ENCODE results near the gene MTREX. TPM values are rescaled to one million over a fixed set of nuclear protein-coding genes. Genes with fewer than 3 reads are reported as not detected.

Gene MTREX
- total and polyA plus RNA-seq, 7 experiments from 2014 or later, result 29.6 to 83.7 (median 64.1) TPM

- Histone ChIP-seq H3K27ac (ENCODE audit: low read depth, low read length) (no peak overlapping the region), H3K27me3 (ENCODE audit: control insufficient read depth in 2 of 2, insufficient read depth in 2 of 2, low read length in 2 of 2) (no peaks in the 10 kb centered on the region), H3K9me3 (ENCODE audit: control insufficient read depth in 2 of 3, low read length in 3 of 3) (peaks cover 0 to 36% (median 3%) of the 10 kb centered on the region in 3 experiments), H3K4me3 (ENCODE audit: low read length) (no peak overlapping the region), H3K36me3 (ENCODE audit: control insufficient read depth in 2 of 3, insufficient read depth in 3 of 3, low read length in 3 of 3) (peaks cover 0 to 51% (median 0%) of the 10 kb centered on the region in 3 experiments), H3K4me1 (ENCODE audit: control insufficient read depth in 2 of 2, insufficient read depth in 2 of 2, low read length in 2 of 2) (no peaks in the 10 kb centered on the region)
- peak overlapping the region in 2 of 9 donors; percentile 17 to 45 for H3K27ac Mint-ChIP-seq
- no peaks in the 10 kb centered on the region for H3K4me1 Mint-ChIP-seq
- DNase-seq, result no peak
- CTCF ChIA-PET, result no interaction called here
- H3K9me3 Mint-ChIP-seq, result peaks cover 13 to 57% (median 34%) of the 10 kb centered on the region in 11 donors
- no peaks in the 10 kb centered on the region for H3K27me3 Mint-ChIP-seq
- POLR2A ChIA-PET, result no interaction called here
- ATAC-seq, result no peak
- peaks cover 42 to 84% (median 77%) of the 10 kb centered on the region in 5 donors for H3K36me3 Mint-ChIP-seq
- H3K4me3 Mint-ChIP-seq, result no peak overlapping the region
- intact Hi-C loops (cut with micrococcal nuclease), result no loop called here
These were observed 121.4 kb downstream of the MTREX start for GRCh38 chr5:55429221-55429612.

GRCh38 chr5:55429613-55430253, 121.9 kb downstream of the MTREX start:
- no peak overlapping the region for H3K4me3 Mint-ChIP-seq
- H3K27me3 Mint-ChIP-seq, result no peaks in the 10 kb centered on the region
- ATAC-seq (no peak), DNase-seq (no peak)
- peaks cover 44 to 84% (median 77%) of the 10 kb centered on the region in 5 donors for H3K36me3 Mint-ChIP-seq
- Histone ChIP-seq H3K4me3 (ENCODE audit: low read length) (no peak overlapping the region), H3K4me1 (ENCODE audit: control insufficient read depth in 2 of 2, insufficient read depth in 2 of 2, low read length in 2 of 2) (no peaks in the 10 kb centered on the region), H3K9me3 (ENCODE audit: control insufficient read depth in 2 of 3, low read length in 3 of 3) (peaks cover 0 to 41% (median 3%) of the 10 kb centered on the region in 3 experiments), H3K36me3 (ENCODE audit: control insufficient read depth in 2 of 3, insufficient read depth in 3 of 3, low read length in 3 of 3) (peaks cover 0 to 49% (median 0%) of the 10 kb centered on the region in 3 experiments), H3K27me3 (ENCODE audit: control insufficient read depth in 2 of 2, insufficient read depth in 2 of 2, low read length in 2 of 2) (no peaks in the 10 kb centered on the region), H3K27ac (ENCODE audit: low read depth, low read length) (no peak overlapping the region)
- H3K27ac Mint-ChIP-seq, result peak overlapping the region in 1 of 9 donors; percentile 52
- ChIA-PET POLR2A (no interaction called here), CTCF (no interaction called here)
- intact Hi-C loops (cut with micrococcal nuclease), result no loop called here
- peaks cover 17 to 62% (median 38%) of the 10 kb centered on the region in 11 donors for H3K9me3 Mint-ChIP-seq
- no peaks in the 10 kb centered on the region for H3K4me1 Mint-ChIP-seq

GRCh38 chr5:55432549-55432948, 124.8 kb downstream of the MTREX start:
- Histone ChIP-seq H3K4me1 (ENCODE audit: control insufficient read depth in 2 of 2, insufficient read depth in 2 of 2, low read length in 2 of 2) (no peaks in the 10 kb centered on the region), H3K27ac (ENCODE audit: low read depth, low read length) (no peak overlapping the region), H3K4me3 (ENCODE audit: low read length) (no peak overlapping the region), H3K9me3 (ENCODE audit: control insufficient read depth in 2 of 3, low read length in 3 of 3) (peaks cover 0 to 41% (median 3%) of the 10 kb centered on the region in 3 experiments), H3K27me3 (ENCODE audit: control insufficient read depth in 2 of 2, insufficient read depth in 2 of 2, low read length in 2 of 2) (no peaks in the 10 kb centered on the region), H3K36me3 (ENCODE audit: control insufficient read depth in 2 of 3, insufficient read depth in 3 of 3, low read length in 3 of 3) (peaks cover 0 to 35% (median 0%) of the 10 kb centered on the region in 3 experiments)
- no peak overlapping the region for H3K27ac Mint-ChIP-seq
- peaks cover 21 to 80% (median 45%) of the 10 kb centered on the region in 11 donors for H3K9me3 Mint-ChIP-seq
- intact Hi-C loops (cut with micrococcal nuclease), result no loop called here
- POLR2A ChIA-PET, result interaction anchor here (0.6 kb wide), 1 partner anchor 17 kb away, joined by 4 read pairs; no protein-coding TSS in a partner anchor
- CTCF ChIA-PET, result interaction anchor here (0.6 kb wide), 1 partner anchor 1121 kb away, joined by 4 read pairs; no protein-coding TSS in a partner anchor
- ATAC-seq, result no peak
- H3K27me3 Mint-ChIP-seq, result no peaks in the 10 kb centered on the region
- peaks cover 63 to 85% (median 78%) of the 10 kb centered on the region in 5 donors for H3K36me3 Mint-ChIP-seq
- no peak for DNase-seq
- H3K4me1 Mint-ChIP-seq, result peaks cover 0 to 9% (median 0%) of the 10 kb centered on the region in 7 donors
- H3K4me3 Mint-ChIP-seq, result no peak overlapping the region

- POLR2A ChIA-PET, result no interaction called here
- intact Hi-C loops (cut with micrococcal nuclease), result no loop called here
- Histone ChIP-seq H3K27ac (ENCODE audit: low read depth, low read length) (no peak overlapping the region), H3K36me3 (ENCODE audit: control insufficient read depth in 2 of 3, insufficient read depth in 3 of 3, low read length in 3 of 3) (peaks cover 0 to 10% (median 0%) of the 10 kb centered on the region in 3 experiments), H3K4me3 (ENCODE audit: low read length) (no peak overlapping the region), H3K4me1 (ENCODE audit: control insufficient read depth in 2 of 2, insufficient read depth in 2 of 2, low read length in 2 of 2) (peaks cover 0 to 2% of the 10 kb centered on the region in 2 donors), H3K27me3 (ENCODE audit: control insufficient read depth in 2 of 2, insufficient read depth in 2 of 2, low read length in 2 of 2) (no peaks in the 10 kb centered on the region), H3K9me3 (ENCODE audit: control insufficient read depth in 2 of 3, low read length in 3 of 3) (peaks cover 0 to 17% (median 0%) of the 10 kb centered on the region in 3 experiments)
- Mint-ChIP-seq H3K27ac (peak overlapping the region in 5 of 9 donors; percentile 0 to 59 (median 20)), H3K9me3 (peaks cover 10 to 38% (median 25%) of the 10 kb centered on the region in 11 donors), H3K4me3 (no peak overlapping the region), H3K27me3 (no peaks in the 10 kb centered on the region), H3K36me3 (peaks cover 37 to 56% (median 52%) of the 10 kb centered on the region in 5 donors), H3K4me1 (peaks cover 10 to 35% (median 31%) of the 10 kb centered on the region in 7 donors)
- CTCF ChIA-PET, result no interaction called here
- no peak for DNase-seq
- no peak for ATAC-seq
These were observed 129.7 kb downstream of the MTREX start for GRCh38 chr5:55437452-55437851.

- intact Hi-C loops (cut with micrococcal nuclease), result no loop called here
These were observed 130.0 kb downstream of the MTREX start for GRCh38 chr5:55437859-55438206.

GRCh38 chr5:55438998-55439397, 131.2 kb downstream of the MTREX start:
- peaks cover 0 to 2% of the 10 kb centered on the region in 2 donors for H3K4me1 ChIP-seq (ENCODE audit: control insufficient read depth in 2 of 2, insufficient read depth in 2 of 2, low read length in 2 of 2)
- no peaks in the 10 kb centered on the region for H3K27me3 ChIP-seq (ENCODE audit: control insufficient read depth in 2 of 2, insufficient read depth in 2 of 2, low read length in 2 of 2)
- H3K4me1 Mint-ChIP-seq, result peaks cover 12 to 39% (median 31%) of the 10 kb centered on the region in 7 donors
- H3K9me3 ChIP-seq (ENCODE audit: control insufficient read depth in 2 of 3, low read length in 3 of 3), result peaks cover 0 to 7% (median 0%) of the 10 kb centered on the region in 3 experiments
- intact Hi-C loops (cut with micrococcal nuclease), result no loop called here
- DNase-seq (no peak), ATAC-seq (no peak)
- peaks cover 31 to 50% (median 43%) of the 10 kb centered on the region in 5 donors for H3K36me3 Mint-ChIP-seq
- H3K36me3 ChIP-seq (ENCODE audit: control insufficient read depth in 2 of 3, insufficient read depth in 3 of 3, low read length in 3 of 3), result peaks cover 0 to 3% (median 0%) of the 10 kb centered on the region in 3 experiments
- CTCF ChIA-PET, result no interaction called here
- POLR2A ChIA-PET, result no interaction called here
- H3K27me3 Mint-ChIP-seq, result no peaks in the 10 kb centered on the region
- no peak overlapping the region for H3K4me3 Mint-ChIP-seq
- H3K27ac Mint-ChIP-seq, result peak overlapping the region in 7 of 9 donors; percentile 14 to 82 (median 57)
- H3K27ac ChIP-seq (ENCODE audit: low read depth, low read length), result no peak overlapping the region
- H3K4me3 ChIP-seq (ENCODE audit: low read length), result no peak overlapping the region
- H3K9me3 Mint-ChIP-seq, result peaks cover 4 to 25% (median 18%) of the 10 kb centered on the region in 11 donors

More at GRCh38 chr5:55437859-55438206, 130.0 kb downstream of the MTREX start:
- POLR2A ChIA-PET, result no interaction called here
- no peak for ATAC-seq
- peaks cover 33 to 52% (median 48%) of the 10 kb centered on the region in 5 donors for H3K36me3 Mint-ChIP-seq
- H3K4me3 Mint-ChIP-seq, result no peak overlapping the region
- peaks cover 12 to 38% (median 31%) of the 10 kb centered on the region in 7 donors for H3K4me1 Mint-ChIP-seq
- CTCF ChIA-PET, result no interaction called here
- peak overlapping the region in 5 of 9 donors; percentile 0 to 43 (median 20) for H3K27ac Mint-ChIP-seq
- no peak for DNase-seq
- Histone ChIP-seq H3K27ac (ENCODE audit: low read depth, low read length) (no peak overlapping the region), H3K4me3 (ENCODE audit: low read length) (no peak overlapping the region), H3K36me3 (ENCODE audit: control insufficient read depth in 2 of 3, insufficient read depth in 3 of 3, low read length in 3 of 3) (peaks cover 0 to 6% (median 0%) of the 10 kb centered on the region in 3 experiments), H3K27me3 (ENCODE audit: control insufficient read depth in 2 of 2, insufficient read depth in 2 of 2, low read length in 2 of 2) (no peaks in the 10 kb centered on the region), H3K4me1 (ENCODE audit: control insufficient read depth in 2 of 2, insufficient read depth in 2 of 2, low read length in 2 of 2) (peaks cover 0 to 2% of the 10 kb centered on the region in 2 donors), H3K9me3 (ENCODE audit: control insufficient read depth in 2 of 3, low read length in 3 of 3) (peaks cover 0 to 13% (median 0%) of the 10 kb centered on the region in 3 experiments)
- peaks cover 6 to 34% (median 22%) of the 10 kb centered on the region in 11 donors for H3K9me3 Mint-ChIP-seq
- no peaks in the 10 kb centered on the region for H3K27me3 Mint-ChIP-seq

Data from naive thymus-derived CD4-positive, alpha-beta T cell (primary cell).